ENCODE measurements around the gene WNT9A.

Gene WNT9A

DNA sequence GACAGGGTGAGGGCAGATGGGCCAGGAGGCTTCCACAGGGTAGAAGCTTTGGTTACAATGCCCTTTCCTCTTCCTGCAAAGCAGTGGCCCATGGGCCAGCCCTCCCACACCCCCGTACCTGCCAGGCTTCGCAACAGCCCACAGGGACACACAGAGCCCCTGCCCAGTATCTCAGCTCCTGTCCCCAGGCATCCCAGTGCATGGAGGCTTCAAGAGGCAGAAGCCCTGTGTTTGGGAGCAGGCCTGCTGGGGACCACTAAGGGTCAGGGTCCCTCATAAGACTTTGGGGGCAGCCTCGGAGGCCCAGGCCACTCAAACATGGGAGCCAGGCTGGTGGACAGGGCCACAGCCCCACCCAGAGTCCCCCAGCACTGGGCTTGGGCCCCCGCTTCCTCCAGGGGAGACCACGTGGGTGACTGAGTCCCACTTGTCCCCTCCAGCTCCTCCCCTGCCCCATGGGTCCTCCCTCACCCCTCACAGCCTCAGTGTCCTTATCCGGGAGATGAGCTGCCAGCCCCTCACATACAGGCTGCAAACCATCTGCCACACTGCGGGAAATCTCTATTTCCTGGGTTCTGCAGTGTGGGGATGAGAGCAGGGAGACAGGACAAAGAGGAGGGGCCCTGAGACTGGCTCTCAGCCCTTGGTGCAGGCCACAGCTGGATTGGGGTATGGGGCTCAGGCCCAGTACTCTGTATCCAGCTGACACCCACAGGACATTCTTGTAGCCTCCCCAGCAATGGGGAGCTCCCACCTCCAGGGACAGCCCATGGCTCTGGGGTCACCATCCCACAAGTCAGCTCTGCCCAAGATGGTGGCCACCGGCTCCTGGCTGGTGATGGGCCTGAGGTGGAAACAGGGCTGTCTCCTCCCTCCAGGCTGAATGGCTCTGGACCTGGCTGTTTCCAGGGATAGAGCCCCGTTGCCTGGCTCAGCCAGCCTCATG lies 50.7 kb downstream of the WNT9A start:
- no peak for DNase-seq

DNA sequence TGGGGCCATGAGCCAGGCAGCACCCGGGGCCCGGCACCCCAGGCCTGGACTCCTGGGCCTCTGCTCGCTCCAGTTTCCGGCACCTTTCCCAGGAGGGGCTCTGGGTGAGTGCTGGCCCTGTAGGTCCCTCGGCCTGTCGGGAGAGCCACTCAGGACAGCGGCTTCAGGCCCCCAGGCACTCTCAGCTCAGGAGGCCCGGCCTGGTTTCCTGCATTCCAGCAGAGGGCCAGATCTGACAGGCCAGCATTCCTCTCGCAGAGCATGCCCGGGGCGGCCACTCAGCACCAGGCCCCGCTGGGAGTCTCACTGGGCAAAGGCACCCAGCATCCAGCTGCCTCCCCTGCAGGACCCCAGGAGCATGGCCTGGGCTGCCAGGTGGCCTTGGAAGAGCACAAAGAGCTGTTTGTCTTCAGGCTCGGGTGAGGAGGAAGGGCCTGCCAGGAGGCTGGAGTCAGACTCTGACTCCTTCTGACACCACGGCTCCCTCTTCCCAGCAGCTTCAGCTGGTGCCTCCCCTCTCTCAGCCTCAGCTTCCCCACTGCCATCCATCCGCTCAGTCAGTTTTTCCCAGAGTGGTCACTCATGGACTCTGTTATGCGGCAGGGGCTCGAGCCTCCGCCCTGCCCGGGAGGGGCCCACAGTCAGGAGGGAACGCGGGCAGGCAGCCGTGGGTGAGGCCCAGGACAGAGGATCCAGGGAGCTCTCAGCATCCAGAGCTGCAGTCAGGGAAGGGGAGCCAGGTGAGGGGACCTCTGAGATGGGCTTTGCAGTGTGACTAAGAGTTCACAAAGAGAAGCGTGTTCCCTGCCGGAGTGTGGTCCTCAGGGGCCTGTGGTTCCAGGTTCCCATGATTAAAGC lies 51.7 kb downstream of the WNT9A start:
- DNase-seq: no peak

DNA sequence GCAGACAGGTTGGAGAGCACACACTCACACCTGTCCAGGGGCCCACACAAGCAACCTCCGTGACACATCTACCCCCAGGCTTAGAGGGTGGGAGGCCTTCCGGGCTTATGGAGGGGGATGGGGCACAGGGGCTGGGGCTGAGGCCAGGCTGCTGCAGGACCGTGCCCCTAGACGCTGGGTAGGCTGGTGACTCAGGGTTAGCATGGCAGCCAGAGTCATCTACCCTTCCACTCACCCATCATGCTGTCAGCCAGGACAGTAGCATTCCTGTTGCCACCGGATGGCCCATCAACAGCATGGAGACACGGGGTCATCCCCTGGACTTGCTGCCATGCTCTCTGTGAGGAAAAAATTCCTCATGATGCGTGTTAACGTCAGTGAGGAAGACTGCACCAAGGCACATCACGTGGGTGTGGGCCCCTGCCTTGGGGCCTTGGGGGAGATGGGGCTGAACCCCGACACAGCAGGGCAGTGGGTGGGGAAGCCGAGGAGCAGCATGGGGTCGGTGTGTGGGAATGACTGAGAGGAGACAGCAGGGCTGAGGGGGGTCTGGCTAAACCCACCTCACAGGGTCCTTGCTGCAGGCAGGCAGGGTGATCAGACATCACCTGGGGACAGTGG lies 52.8 kb downstream of the WNT9A start:
- no peak for DNase-seq

DNA sequence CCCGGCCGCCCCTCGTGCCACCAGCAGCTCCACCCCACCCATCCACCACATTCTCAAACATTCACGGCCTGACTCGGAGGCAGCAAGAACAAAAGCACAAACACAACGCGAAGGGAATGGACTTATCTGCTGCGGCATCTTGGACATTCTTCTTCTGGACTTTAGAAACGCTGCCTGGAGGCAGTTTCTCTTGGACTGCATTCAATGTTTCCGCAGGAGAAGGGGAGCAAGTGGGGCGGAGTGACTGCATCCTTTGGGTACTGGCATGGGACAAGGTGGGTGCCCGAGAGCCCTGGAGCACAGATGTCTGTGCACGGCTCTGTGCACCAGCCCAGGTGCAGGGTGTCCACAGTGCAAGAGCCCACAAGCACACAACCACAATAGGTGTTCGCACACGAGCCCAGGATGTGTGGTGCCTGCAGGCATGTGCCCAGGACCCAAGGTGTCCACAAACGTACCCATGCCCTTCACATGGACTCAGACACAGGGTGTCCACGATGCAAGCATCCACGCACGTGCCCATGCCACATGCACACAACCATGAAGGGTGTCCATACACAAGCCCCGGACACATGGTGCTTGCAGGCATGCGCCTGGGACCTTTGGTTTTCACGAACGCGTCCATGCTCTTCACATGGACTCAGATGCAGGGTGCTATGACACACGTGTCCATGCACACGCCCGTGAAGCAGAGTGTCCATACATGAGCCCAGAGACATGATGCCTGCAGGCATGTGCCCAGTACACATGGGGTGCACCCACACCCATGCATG lies 53.6 kb downstream of the WNT9A start:
- DNase-seq: no peak

DNA sequence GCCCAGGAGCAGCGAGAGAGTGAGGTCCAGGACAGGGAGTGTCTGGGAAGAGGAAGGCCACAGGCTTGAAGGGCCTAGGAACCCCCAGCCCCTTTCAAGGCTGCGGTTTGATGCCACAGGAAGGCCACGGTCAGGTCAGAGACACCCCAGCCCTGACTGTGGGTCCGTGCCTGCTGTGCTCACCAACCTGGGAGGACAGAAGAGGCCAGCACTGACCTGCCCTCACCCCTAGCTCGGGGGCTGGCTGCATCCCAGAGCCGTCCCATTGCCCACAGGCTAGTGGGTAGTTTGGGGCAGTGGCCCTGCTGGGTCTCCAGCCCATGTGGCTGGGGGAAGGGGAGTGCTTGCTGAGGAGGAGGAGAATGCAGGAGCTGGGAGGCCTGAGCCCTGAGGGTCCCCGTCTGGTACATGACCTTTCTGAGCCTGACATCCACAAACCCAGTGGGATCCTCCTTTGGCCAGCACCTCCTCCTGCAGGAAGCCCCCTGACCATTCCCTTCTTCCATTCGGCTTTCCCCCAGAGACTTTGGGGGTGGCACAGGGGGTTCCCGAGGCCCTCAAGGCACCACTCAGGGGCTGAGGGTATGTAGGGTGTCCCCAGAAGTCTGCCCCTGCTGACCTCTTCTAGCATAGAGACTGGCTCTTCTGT lies 54.3 kb downstream of the WNT9A start:
- no peak for DNase-seq

DNA sequence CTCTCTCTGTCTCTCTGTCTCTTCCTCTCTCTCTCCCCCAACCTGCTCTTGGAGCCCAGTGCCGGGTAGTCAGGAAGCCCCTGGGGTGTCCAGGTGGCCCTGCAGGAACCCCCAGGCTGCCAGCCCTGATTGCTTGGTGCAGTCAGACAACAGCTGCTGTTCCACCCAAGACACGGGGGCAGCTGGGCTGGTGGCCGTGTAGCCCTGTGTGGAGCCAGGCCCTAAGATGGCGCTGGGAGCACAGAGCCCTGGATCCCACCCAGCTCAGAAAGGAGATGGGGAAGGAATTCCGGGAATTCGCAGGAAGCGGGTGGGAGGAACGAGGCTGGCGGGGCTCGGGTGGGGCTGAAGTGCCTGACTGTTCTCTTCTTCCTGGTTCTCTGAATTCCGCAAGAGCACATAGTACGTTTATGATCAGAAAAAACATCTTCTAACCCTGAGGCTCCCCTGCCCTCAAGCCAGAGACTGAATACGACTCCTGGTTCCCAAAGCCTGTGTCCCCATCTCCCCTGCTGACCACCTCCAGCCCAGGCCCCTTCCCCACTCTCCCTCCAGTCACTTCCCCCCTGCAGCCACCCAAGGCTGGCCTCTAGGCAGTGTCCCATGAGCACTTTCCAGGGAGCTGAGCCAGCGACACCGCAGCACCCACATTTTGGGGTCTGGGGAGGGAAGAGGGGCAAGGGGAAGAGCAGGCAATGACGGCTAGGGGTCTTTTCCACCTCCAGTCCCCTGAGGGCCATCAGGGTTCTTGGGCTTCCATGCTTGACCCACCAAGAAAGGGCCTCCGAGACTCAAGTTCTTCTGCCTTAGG lies 55.0 kb downstream of the WNT9A start:
- no peak for DNase-seq

DNA sequence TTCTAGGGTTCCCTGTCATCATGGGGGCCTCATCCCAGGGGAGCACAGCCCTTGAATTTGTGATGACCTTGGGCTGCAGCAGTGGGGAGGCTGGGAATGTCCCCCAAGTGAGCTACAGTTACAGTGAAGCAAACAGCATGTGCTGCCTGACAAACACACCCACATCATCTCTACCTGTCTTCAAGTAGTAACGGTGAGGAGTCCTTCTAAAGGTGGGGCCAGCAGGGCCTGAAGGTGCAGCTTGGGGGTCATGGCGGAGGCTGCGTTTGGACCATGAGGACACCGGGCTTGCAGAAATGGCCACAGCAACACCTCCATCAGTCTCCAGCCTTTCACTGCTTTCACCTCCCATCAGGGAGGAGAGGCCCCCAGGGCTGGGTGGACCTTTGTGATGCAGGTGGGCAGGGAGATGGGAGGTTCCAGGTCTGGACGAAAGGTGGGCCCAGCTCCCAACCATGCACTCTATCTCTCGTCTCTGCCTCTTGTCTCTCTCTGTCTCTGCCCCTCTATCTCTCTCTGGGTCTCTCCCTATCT lies 55.7 kb downstream of the WNT9A start:
- DNase-seq: no peak

DNA sequence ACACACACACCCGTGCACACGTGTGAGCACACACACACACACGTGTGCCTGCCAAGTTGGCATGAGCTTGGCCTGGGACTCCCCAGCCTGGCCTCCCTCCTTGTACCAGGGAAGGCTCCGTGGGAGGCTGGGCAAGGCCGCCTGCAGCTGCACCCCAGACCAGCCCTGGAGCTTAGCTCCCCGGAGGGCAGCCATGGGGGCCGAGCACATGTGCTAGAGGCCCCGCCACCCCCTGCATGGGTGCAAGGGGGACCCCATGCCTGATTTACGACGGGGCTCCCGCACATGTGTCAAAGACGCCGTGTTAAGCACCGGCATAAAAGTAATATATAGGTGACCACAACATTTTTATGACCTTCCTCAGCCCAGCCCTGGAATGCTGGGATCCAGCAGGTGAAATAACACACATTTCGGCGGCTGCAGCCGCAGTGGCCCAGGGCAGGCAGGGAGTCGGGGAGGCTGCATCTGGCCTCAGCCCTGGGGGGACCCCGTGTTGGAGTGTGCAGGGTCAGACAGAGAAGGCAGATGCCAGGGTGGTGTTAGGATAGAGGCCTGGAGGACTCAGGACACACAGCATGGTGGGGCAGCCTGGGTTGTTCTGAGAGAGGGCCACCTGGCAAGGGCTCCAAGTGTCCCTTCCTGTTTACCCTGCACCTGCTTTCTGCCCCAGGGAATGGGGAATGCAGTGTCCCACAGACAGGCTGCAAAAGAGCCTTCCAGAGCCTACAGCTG lies 56.3 kb downstream of the WNT9A start:
- DNase-seq: no peak

DNA sequence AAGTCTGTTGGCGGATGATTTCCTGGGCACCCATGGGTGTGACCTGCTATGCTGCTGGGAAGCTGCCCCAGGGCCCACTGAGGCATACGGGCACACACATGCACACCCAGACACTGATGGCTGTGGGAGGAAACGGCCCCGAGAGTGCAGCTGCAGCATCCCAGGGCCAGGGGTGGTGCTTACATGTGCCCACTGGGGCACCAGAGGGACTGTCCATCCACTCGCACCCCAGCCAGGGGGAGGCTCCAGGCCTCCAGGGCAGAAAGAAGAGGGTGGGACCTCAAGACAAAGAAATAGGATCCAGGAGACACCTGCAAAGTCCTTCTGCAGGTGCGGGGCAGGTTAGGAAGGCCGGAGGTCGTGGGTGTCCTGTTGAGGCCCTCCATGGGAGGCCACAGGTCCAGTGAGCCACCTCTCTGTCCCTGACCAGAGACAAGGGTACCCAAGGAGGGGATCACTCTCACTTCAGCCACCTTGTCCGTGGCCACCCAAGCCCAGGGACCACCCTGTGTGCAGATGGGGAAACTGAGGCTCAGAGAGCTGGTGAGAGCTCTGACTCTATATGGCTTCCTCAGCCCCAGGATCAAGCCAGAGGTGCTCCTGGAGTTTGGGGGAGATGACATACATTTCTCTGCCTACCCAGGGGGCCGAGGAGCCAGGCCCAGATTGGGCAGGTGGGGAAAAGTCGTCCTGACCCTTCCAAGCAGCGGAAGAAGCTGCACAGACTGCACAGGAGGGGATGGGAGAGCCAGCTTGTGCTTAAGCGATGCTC lies 57.1 kb downstream of the WNT9A start:
- DNase-seq: no peak

DNA sequence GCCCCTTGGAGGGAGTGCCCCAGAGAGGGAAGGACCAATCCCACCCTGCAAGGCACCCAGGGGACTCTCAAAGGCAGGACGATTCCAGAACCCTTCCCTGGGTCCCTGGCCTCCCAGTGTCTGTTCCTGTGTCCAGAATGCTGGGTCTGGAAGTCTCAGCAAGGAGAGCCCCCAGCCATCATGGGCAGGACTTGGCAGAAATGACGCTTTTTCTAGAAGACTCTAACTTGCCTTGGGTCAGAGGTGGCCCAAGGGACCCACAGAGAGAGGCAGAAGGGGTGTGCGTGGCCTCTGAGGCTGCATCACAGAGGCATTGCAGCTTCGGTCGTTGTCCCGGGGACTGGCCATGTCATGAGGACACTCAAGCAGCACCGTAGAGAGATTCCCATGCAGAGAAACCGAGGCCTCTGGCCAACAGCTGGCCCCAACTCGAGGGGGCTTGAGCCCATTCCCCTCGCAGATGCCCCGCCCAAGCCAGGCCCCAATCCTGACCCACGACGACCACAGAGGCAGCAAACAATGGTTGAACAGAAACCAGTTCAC lies 57.8 kb downstream of the WNT9A start:
- no peak for DNase-seq

DNA sequence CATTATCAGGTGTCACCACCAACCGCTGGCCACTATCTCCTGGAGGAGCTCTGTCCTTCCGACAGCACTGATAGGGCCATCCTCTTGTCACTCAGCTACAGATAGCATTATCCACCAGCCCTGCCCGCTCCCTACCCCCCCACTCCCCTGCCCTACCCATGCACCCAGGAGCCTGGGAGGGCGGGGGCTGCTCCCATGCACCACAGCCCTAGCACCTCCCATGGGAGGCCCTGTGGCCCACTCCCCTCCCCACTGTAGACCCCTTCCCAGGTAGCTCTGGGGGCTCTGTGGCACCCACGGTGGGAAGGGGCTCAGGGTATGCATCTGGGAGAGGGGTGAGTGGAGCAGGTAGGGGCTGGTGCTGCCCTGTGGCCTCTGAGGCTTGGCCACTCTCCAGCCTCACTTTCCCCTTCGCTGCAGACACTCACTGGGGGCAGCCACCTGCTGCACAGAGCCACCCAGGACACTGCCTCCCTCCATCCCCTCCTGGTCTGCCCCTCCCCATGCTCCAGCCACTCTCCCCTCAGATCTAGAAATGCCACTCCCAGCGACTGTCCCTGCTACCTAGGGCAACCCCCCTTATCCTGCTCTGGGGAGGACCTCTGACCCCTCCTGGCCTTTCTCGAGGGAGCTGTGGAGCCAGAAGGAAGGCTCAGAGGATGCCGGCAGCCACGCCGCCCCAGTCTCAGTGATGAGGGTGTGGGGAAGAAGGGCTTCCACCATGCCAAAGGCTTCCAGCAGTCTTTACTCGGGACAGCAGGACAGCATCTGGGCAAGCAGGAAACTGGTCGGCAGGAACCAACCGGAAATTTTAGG lies 58.5 kb downstream of the WNT9A start:
- no peak for DNase-seq

DNA sequence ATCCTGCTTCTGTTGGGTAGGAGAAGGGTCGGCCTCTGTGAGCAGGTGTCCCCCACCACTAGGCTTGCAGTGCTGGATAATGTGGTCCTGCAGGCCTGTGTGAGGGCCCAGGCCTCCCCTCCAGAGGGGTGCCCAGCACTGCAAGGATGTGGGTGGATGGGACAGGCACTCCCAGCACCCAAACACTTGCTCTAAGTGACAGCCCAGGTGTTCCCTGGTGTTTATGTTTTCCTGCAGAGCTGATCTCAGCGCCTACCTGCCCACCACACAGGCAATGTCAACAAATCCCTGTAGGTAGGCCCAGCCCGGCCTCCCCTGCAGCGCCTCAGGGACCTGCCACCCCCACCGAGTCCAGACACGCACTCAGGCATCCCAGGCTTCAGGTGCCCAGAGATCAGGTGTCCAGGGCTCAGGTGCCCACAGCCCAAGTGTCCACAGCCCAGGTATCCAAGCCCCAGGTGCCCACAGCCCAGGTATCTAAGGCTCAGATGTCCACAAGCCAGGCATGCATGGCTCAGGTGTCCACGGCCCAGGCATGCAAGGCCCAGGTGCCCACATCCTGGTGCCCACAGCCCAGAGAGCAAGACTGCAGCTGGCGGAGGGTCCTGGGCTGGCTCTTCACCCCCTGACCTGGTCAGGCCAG lies 59.2 kb downstream of the WNT9A start:
- no peak for DNase-seq

DNA sequence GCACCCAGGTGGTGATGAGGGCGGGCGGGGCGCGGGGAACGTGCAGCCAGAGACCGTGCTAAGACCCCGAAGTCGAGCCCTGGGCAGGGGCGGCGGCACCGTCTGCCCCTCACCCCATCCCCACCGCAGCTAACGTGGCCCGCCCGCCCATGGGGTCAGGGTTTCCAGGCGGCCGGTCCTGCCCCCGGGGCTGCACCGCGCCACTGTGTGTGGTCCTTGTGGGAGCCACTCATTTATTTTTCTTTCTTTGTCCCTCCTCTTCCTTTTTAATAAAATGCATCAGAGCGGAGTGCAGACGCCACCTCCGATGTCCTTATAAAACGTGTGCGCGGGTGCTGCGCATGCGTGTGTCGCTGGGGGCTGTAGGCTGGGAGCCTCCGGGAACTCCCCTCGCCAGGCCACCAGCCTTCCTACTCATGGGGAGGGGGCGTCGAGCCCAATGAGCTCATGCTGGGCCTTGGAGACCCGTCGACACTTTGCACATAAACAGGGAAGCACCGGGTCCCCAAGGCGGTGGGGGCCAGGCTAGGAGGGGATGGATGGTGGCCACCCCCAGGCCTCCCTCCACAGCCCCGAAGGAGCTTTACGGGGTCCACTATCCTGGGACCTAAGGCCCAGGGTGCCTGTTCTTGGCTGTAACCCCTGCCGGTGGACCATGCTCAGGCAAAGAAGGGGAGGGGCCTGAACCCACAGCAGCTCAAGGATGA lies 59.9 kb downstream of the WNT9A start:
- DNase-seq: no peak

DNA sequence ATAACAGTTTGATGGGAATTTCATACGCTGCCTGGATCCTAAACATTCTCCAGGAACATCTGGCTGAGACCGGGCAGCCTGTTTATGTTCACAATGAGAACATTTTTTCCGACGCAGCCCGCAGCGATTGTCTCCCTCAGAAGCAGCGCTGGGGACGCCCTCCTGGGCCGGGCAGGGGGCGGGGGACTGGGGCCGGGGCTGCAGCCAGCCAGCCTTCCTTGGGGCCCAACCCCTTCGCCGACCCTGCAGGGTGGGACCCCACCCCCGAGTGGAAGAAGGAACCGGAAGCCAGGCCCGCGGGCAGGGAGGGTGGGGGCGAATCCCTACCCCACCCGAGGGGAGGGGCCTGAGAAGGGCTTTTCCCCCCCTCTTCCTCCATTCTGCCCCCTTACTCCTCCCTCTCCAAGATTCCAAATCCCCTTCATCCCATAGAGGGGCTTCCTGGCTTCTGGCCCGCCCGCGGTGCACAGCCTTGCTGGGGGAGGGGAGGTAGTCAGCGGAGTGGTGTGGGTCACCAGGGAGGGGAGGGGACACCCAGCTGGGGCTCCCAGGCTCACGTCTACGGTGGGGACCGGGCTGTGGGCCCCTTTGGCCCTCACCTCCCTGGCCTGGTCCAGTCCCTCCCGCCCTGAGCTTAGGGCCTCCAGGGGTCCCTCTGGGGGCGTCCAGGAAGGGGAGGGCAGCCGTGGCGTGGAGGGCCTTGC lies 60.6 kb downstream of the WNT9A start:
- DNase-seq: no peak

DNA sequence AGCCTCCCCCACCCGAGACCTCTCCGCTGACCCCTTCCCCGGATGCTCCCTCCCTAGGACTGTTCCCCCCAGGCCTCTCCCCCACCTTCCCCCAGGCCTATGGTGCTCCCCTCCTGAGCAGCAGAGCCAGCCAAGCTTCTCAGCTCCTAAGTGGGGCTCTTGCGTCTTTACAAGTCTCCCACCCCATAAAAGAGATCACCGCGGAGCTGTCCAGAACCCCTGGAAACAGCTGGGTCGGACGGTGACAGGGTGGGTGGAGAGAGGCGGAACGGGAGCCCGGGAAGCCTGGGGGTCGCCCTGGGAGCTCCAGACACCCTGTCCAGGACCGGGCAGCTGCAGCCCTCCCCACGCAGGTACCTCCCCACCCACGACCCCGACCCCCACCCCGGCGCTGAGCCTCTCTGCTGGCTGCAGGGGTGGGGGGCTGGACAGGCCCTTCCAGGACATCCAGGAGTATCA lies 61.2 kb downstream of the WNT9A start:
- DNase-seq: no peak
